Liver (tissue), 9 donors: ENCODE data around the gene ARCN1. TPM values are rescaled to one million over a fixed set of nuclear protein-coding genes. Genes with fewer than 3 reads are reported as not detected.

Experiments
- DNase-seq: peaks from one replicate; pipeline ENCODE4 v3.0.0-alpha.2; 2017; ENCODE audit warnings: low spot score
- H3K27ac ChIP-seq, 2 donors: one replicate each; pipeline ENCODE4 v1.7.0; 2013; ENCODE audit warnings: inconsistent platforms in 2 of 2, low read length in 2 of 2, control low read depth in 1 of 2, low read depth in 1 of 2, mild to moderate bottlenecking in 1 of 2
- H3K27me3 ChIP-seq, 4 donors: one replicate each; pipeline versions ENCODE4 v1.6.1 to v1.7.0; 2013; ENCODE audit warnings: low read length in 3 of 4, inconsistent platforms in 1 of 4, mild to moderate bottlenecking in 1 of 4, moderate library complexity in 1 of 4; ENCODE audit not compliant: control insufficient read depth in 4 of 4, insufficient read depth in 4 of 4
- H3K36me3 ChIP-seq, 4 donors: one replicate each; pipeline versions ENCODE4 v1.6.1 to v1.7.0; 2013; ENCODE audit warnings: low read length in 3 of 4, mild to moderate bottlenecking in 3 of 4, low read depth in 1 of 4, moderate library complexity in 1 of 4; ENCODE audit not compliant: control insufficient read depth in 4 of 4, insufficient read depth in 3 of 4
- H3K4me1 ChIP-seq, 4 donors: one replicate each; pipeline versions ENCODE4 v1.6.1 to v1.7.0; 2013; ENCODE audit warnings: low read length in 3 of 4, mild to moderate bottlenecking in 3 of 4, moderate library complexity in 1 of 4; ENCODE audit not compliant: control insufficient read depth in 4 of 4, insufficient read depth in 4 of 4
- H3K4me3 ChIP-seq, 3 donors: one replicate each; pipeline versions ENCODE4 v1.6.1 to v1.7.0; 2013; ENCODE audit warnings: low read length in 3 of 3, control low read depth in 1 of 3, low read depth in 1 of 3, mild to moderate bottlenecking in 1 of 3
- H3K9ac ChIP-seq, 2 donors: one replicate each; pipeline ENCODE4 v1.7.0; 2013; ENCODE audit warnings: low read length in 2 of 2, mild to moderate bottlenecking in 2 of 2, moderate library complexity in 2 of 2, control low read depth in 1 of 2, low read depth in 1 of 2
- H3K9me3 ChIP-seq, 4 donors: one replicate each; pipeline versions ENCODE4 v1.6.1 to v1.7.0; 2013; ENCODE audit warnings: low read length in 3 of 4; ENCODE audit not compliant: control insufficient read depth in 4 of 4
- EGR1 ChIP-seq, 2 donors: IDR thresholded peaks; 2 replicates each; pipeline ENCODE4 v1.6.1; 2016 to 2018; ENCODE audit warnings: antibody characterized with exemption in 2 of 2, low read depth in 2 of 2
- FOXA1 ChIP-seq: IDR thresholded peaks from 2 replicates; pipeline ENCODE4 v1.6.1; 2016; ENCODE audit warnings: antibody characterized with exemption
- FOXA2 ChIP-seq: IDR thresholded peaks from 2 replicates; pipeline ENCODE4 v1.6.1; 2016; ENCODE audit warnings: antibody characterized with exemption
- HNF4A ChIP-seq, 2 donors: conservative IDR thresholded peaks; 2 replicates each; pipeline ENCODE4 v1.6.1; 2016; ENCODE audit warnings: antibody characterized with exemption in 2 of 2, mild to moderate bottlenecking in 2 of 2
- HNF4G ChIP-seq: IDR thresholded peaks from 2 replicates; pipeline ENCODE4 v1.6.1; 2016; ENCODE audit warnings: antibody characterized with exemption
- JUND ChIP-seq, 2 donors: IDR thresholded peaks; 2 replicates each; pipeline ENCODE4 v1.6.1; 2016; ENCODE audit warnings: antibody characterized with exemption in 2 of 2
- NR2F2 ChIP-seq: IDR thresholded peaks from 2 replicates; pipeline ENCODE4 v1.6.1; 2016; ENCODE audit warnings: antibody characterized with exemption
- RAD21 ChIP-seq, 2 donors: IDR thresholded peaks; 2 replicates each; pipeline ENCODE4 v1.6.1; 2016; ENCODE audit warnings: antibody characterized with exemption in 2 of 2, mild to moderate bottlenecking in 2 of 2
- RXRA ChIP-seq, 2 donors: IDR thresholded peaks; 2 replicates each; pipeline ENCODE4 v1.6.1; 2017 to 2018; ENCODE audit warnings: antibody characterized with exemption in 2 of 2, mild to moderate bottlenecking in 1 of 2
- SP1 ChIP-seq: IDR thresholded peaks from 2 replicates; pipeline ENCODE4 v1.6.1; 2018; ENCODE audit warnings: antibody characterized with exemption, mild to moderate bottlenecking
- TAF1 ChIP-seq: conservative IDR thresholded peaks from 2 replicates; pipeline ENCODE4 v1.6.1; 2016; ENCODE audit warnings: antibody characterized with exemption, mild to moderate bottlenecking
- YY1 ChIP-seq: IDR thresholded peaks from 2 replicates; pipeline ENCODE4 v1.6.1; 2016; ENCODE audit warnings: antibody characterized with exemption, mild to moderate bottlenecking
- WGBS: extraction: QIAGEN DNeasy Blood & Tissue Kit; methylation state at CpG from one replicate; pipeline ENCODE4 v1.1.7; 2013; 5-methylcytosine and 5-hydroxymethylcytosine counted together
- polyA plus RNA-seq, 2 donors: library from polyadenylated mRNA; stranded (reverse) in 1 of 2; unstranded in 1 of 2; fragments of 200-250 nt in 1 of 2; fragments of >200 nt in 1 of 2; fragmentation: Nextera tagmentation in 1 of 2; extraction: Ambion mirVana in 1 of 2; gene quantifications; one replicate each; pipeline versions ENCODE4 v1.2.1 to v1.2.3, GENCODE V29; 2013 to 2015
- total RNA-seq, 2 donors: library from RNA; depleted of rRNA; stranded (reverse); fragments of >200 nt; gene quantifications; one replicate each; pipeline ENCODE4 v1.2.3, GENCODE V29; 2014
- TF ChIP-seq, protein P1 (sequence below): IDR thresholded peaks from 2 replicates; pipeline ENCODE4 v1.6.1; 2016; ENCODE audit warnings: antibody characterized with exemption
- TF ChIP-seq, protein P2 (sequence below): IDR thresholded peaks from 2 replicates; pipeline ENCODE4 v1.6.1; 2016; ENCODE audit warnings: antibody characterized with exemption, mild to moderate bottlenecking
- TF ChIP-seq, protein P3 (sequence below): IDR thresholded peaks from 2 replicates; pipeline ENCODE4 v1.6.1; 2016; ENCODE audit warnings: antibody characterized with exemption
- TF ChIP-seq, protein P4 (sequence below): fragments of 150-350 bp; IDR thresholded peaks from 2 replicates; pipeline ENCODE4 v1.5.1; 2017; ENCODE audit warnings: improper control_type of control experiment, low read depth, low read length; ENCODE audit not compliant: missing input control
- TF ChIP-seq, protein P5 (sequence below): IDR thresholded peaks from 2 replicates; pipeline ENCODE4 v1.6.1; 2016; ENCODE audit warnings: antibody characterized with exemption
- donor health status: healthy.
- donor health status: healthy.
- donor health status: healthy.
- donor health status: healthy.
- donor health status: healthy.

Gene ARCN1
- total and polyA plus RNA-seq, 4 donors: 36.7 to 95.4 (median 51.8) TPM

DNA sequence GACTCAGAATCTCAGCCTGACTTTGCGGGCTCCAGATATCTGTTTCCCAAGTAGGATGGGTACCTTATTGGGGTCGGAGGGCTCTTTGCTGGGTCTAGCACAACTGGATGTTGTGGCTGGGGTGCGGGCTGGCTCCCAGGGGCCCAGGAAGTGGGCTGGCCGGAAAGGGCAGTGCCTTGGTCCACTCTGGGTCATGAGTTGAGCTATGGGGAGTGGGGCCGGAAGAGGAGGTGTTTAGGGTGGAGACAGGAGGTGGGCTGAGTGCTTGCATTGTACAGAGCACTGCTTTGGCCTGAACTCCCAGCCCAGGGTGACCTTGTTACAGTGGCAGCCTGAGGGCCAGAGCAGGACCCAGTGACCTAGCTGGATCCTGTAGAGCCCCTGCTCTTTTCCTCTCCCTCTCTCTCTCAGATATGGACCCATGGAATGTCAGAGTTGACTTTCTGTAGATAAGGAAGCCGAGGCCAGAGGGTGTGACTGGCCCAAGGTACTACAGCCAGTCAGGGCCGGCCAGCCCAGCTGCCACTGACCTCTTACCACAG, 48.4 kb downstream of the ARCN1 start:
- no peak for DNase-seq
- Histone ChIP-seq H3K4me3 (no peak overlapping the region), H3K36me3 (no peaks in the 10 kb centered on the region), H3K9me3 (no peaks in the 10 kb centered on the region), H3K9ac (no peak overlapping the region), H3K27ac (peak overlapping the region; percentile 32 to 51), H3K27me3 (peaks cover 0 to 8% (median under 1%) of the 10 kb centered on the region in 4 donors), H3K4me1 (peaks cover 0 to 26% (median 0%) of the 10 kb centered on the region in 4 donors)
- 71% methylated on average over 7 of the region's 7 CpGs for WGBS
- peak; percentile 6 for TF ChIP-seq SP1
- peak; percentile 63 for TF ChIP-seq NR2F2
- TF ChIP-seq, protein P1, sequence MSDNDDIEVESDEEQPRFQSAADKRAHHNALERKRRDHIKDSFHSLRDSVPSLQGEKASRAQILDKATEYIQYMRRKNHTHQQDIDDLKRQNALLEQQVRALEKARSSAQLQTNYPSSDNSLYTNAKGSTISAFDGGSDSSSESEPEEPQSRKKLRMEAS: no peak
- no peak for TF ChIP-seq FOXA1
- TF ChIP-seq HNF4A (conservative IDR thresholded peaks at IDR 0.05): no peak

DNA sequence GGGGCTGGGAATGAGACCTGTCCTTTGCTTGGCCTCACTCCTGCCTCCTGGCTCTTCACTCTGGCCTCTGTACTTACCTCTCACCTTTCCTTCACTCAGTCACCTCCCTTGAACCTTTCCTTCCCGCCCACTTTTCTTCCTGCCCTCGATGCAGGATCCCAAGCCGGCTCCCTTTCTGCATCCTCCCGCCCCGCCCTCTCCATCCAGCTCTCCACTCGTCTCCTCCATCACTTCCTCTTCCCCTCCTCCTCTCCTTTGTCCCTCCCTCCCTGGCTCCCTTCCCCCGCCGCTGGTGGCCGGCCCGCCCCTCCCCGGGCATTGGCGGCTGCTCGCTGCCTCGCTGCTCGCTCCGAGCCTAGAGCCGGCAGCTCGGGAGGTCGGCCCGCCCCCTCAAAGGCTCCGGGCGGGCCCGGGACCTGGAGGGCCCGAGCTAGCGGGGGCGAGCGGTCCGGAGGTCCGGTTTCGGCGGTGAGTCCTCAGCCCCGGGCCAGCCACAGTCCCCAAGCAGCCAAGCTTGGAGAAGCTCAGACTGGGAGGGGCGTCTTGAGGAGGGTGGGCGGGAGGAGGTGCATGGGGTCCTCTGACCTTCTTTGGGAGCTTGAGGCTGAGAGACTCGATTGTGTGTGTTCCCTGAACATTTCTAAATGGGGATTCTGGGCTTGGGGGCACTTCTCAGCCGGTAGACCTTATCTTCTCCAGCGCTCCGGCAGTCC, 49.0 kb downstream of the ARCN1 start:
- 11% methylated on average over 38 of the region's 38 CpGs for WGBS
- no peak for TF ChIP-seq YY1
- TF ChIP-seq, protein P1: no peak
- peak; percentile 17 for TF ChIP-seq SP1
- peak; percentile 53 for DNase-seq
- H3K27me3 ChIP-seq: peaks cover 0 to 8% (median under 1%) of the 10 kb centered on the region in 4 donors
- H3K27ac ChIP-seq: peak overlapping the region; percentile 32 to 51
- H3K4me3 ChIP-seq: peak overlapping the region in 1 of 3 donors; percentile 47
- H3K36me3 ChIP-seq: no peaks in the 10 kb centered on the region
- H3K4me1 ChIP-seq: peaks cover 0 to 26% (median 0%) of the 10 kb centered on the region in 4 donors
- H3K9me3 ChIP-seq: no peaks in the 10 kb centered on the region
- H3K9ac ChIP-seq: no peak overlapping the region

DNA sequence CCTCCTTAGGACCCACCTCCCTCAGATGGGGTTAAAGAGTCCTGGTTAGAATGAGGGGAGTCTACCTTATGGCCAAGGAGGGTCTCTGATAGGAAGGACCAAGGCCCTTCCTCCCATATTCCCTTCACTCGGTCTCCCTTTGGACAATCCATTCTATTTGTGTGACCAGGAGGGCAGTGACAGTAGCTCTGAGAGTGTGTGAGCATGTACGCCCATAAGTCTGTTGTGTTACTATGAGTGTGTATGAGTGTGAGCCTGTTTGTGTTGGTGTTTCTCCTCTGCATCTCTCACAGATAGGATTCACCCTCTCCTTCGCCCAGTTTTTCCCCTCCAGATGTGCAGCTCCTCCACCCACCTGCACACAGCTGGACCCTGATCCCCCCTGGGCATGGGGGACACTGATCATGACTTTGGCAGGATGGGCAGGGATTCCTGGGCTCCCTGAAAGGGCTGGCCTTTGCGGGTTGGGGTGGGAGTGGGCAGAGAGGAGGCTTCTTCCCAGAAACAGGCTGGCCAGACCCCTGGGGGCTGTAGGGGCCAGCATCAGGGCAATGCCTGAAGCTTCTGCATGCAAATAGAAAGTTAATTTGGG, 49.7 kb downstream of the ARCN1 start:
- H3K9me3 ChIP-seq: no peaks in the 10 kb centered on the region
- WGBS: 72% methylated on average over 4 of the region's 4 CpGs
- peak overlapping the region in 1 of 3 donors; percentile 47 for H3K4me3 ChIP-seq
- TF ChIP-seq, protein P2, sequence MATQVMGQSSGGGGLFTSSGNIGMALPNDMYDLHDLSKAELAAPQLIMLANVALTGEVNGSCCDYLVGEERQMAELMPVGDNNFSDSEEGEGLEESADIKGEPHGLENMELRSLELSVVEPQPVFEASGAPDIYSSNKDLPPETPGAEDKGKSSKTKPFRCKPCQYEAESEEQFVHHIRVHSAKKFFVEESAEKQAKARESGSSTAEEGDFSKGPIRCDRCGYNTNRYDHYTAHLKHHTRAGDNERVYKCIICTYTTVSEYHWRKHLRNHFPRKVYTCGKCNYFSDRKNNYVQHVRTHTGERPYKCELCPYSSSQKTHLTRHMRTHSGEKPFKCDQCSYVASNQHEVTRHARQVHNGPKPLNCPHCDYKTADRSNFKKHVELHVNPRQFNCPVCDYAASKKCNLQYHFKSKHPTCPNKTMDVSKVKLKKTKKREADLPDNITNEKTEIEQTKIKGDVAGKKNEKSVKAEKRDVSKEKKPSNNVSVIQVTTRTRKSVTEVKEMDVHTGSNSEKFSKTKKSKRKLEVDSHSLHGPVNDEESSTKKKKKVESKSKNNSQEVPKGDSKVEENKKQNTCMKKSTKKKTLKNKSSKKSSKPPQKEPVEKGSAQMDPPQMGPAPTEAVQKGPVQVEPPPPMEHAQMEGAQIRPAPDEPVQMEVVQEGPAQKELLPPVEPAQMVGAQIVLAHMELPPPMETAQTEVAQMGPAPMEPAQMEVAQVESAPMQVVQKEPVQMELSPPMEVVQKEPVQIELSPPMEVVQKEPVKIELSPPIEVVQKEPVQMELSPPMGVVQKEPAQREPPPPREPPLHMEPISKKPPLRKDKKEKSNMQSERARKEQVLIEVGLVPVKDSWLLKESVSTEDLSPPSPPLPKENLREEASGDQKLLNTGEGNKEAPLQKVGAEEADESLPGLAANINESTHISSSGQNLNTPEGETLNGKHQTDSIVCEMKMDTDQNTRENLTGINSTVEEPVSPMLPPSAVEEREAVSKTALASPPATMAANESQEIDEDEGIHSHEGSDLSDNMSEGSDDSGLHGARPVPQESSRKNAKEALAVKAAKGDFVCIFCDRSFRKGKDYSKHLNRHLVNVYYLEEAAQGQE: no peak
- TF ChIP-seq EGR1 (IDR thresholded peaks at IDR 0.05; ENCODE audit: low read depth in 2 of 2): no peak
- TF ChIP-seq, protein P3, sequence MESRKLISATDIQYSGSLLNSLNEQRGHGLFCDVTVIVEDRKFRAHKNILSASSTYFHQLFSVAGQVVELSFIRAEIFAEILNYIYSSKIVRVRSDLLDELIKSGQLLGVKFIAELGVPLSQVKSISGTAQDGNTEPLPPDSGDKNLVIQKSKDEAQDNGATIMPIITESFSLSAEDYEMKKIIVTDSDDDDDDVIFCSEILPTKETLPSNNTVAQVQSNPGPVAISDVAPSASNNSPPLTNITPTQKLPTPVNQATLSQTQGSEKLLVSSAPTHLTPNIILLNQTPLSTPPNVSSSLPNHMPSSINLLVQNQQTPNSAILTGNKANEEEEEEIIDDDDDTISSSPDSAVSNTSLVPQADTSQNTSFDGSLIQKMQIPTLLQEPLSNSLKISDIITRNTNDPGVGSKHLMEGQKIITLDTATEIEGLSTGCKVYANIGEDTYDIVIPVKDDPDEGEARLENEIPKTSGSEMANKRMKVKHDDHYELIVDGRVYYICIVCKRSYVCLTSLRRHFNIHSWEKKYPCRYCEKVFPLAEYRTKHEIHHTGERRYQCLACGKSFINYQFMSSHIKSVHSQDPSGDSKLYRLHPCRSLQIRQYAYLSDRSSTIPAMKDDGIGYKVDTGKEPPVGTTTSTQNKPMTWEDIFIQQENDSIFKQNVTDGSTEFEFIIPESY: no peak
- no peak for TF ChIP-seq HNF4G
- TF ChIP-seq, protein P1: no peak
- no peak for TF ChIP-seq FOXA2
- TF ChIP-seq RAD21 (IDR thresholded peaks at IDR 0.05): no peak
- TF ChIP-seq JUND (IDR thresholded peaks at IDR 0.05): no peak
- TF ChIP-seq, protein P4, sequence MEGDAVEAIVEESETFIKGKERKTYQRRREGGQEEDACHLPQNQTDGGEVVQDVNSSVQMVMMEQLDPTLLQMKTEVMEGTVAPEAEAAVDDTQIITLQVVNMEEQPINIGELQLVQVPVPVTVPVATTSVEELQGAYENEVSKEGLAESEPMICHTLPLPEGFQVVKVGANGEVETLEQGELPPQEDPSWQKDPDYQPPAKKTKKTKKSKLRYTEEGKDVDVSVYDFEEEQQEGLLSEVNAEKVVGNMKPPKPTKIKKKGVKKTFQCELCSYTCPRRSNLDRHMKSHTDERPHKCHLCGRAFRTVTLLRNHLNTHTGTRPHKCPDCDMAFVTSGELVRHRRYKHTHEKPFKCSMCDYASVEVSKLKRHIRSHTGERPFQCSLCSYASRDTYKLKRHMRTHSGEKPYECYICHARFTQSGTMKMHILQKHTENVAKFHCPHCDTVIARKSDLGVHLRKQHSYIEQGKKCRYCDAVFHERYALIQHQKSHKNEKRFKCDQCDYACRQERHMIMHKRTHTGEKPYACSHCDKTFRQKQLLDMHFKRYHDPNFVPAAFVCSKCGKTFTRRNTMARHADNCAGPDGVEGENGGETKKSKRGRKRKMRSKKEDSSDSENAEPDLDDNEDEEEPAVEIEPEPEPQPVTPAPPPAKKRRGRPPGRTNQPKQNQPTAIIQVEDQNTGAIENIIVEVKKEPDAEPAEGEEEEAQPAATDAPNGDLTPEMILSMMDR: no peak
- TF ChIP-seq TAF1: no peak
- TF ChIP-seq RXRA (IDR thresholded peaks at IDR 0.05): no peak
- no peak for TF ChIP-seq FOXA1
- TF ChIP-seq, protein P5, sequence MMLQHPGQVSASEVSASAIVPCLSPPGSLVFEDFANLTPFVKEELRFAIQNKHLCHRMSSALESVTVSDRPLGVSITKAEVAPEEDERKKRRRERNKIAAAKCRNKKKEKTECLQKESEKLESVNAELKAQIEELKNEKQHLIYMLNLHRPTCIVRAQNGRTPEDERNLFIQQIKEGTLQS: no peak
- H3K27ac ChIP-seq: peak overlapping the region; percentile 8 to 32
- no peak overlapping the region for H3K9ac ChIP-seq
- peaks cover 0 to 26% (median 0%) of the 10 kb centered on the region in 4 donors for H3K4me1 ChIP-seq
- DNase-seq: no peak
- H3K27me3 ChIP-seq: peaks cover 0 to 8% (median under 1%) of the 10 kb centered on the region in 4 donors
- no peaks in the 10 kb centered on the region for H3K36me3 ChIP-seq
